Renal cortical epithelial cell (primary cell): ENCODE results near the gene RING1. TPM values are rescaled to one million over a fixed set of nuclear protein-coding genes. Genes with fewer than 3 reads are reported as not detected.
"Not testable (repeated sequence)": the region's sequence is repeated elsewhere in the genome, so short reads cannot be mapped to it uniquely, and the experiment has no call there.

Experiments
- DNase-seq: peaks from one replicate; pipeline ENCODE4 v3.0.0-alpha.2; 2011; ENCODE audit warnings: low read depth
- total RNA-seq: library from RNA; depleted of rRNA; stranded (reverse); fragments of >200 nt; gene quantifications from 2 replicates; pipeline ENCODE4 v1.2.3, GENCODE V29; 2014

RING1 gene
- total RNA-seq, 1 donor from 2014 or later: 28.0 TPM

GRCh38 chr6:33206027-33206863 is 2.1 kb upstream of the RING1 start:
- no peak for DNase-seq

GRCh38 chr6:33206864-33207551 is 1.3 kb upstream of the RING1 start:
- peak; percentile 53 for DNase-seq

- no peak for DNase-seq
These were observed 679 bp upstream of the RING1 start for GRCh38 chr6:33207552-33208090.

GRCh38 chr6:33209856-33210255 is 1.6 kb downstream of the RING1 start:
- DNase-seq: no peak

- no peak for DNase-seq
These were observed 2.8 kb downstream of the RING1 start for GRCh38 chr6:33211136-33211535.

- DNase-seq: no peak
These were observed 3.5 kb downstream of the RING1 start for GRCh38 chr6:33211666-33212422.

- no peak for DNase-seq
These were observed 4.5 kb downstream of the RING1 start for GRCh38 chr6:33212857-33213165.

- DNase-seq: no peak
These were observed 5.1 kb downstream of the RING1 start for GRCh38 chr6:33213166-33213988.

- no peak for DNase-seq
These were observed 5.7 kb downstream of the RING1 start for GRCh38 chr6:33213989-33214335.

GRCh38 chr6:33215271-33216116 is 7.2 kb downstream of the RING1 start:
- no peak for DNase-seq

GRCh38 chr6:33216117-33216649 is 7.9 kb downstream of the RING1 start:
- no peak for DNase-seq

GRCh38 chr6:33217246-33217645 is 8.9 kb downstream of the RING1 start:
- no peak for DNase-seq

- no peak for DNase-seq
These were observed 9.4 kb downstream of the RING1 start for GRCh38 chr6:33217681-33218080.

- not testable (repeated sequence) for DNase-seq
These were observed 18.3 kb downstream of the RING1 start for GRCh38 chr6:33226503-33227120.

GRCh38 chr6:33235221-33235634 is 26.9 kb downstream of the RING1 start:
- no peak for DNase-seq

- DNase-seq: no peak
These were observed 28.0 kb downstream of the RING1 start for GRCh38 chr6:33236328-33236727.

- DNase-seq: no peak
These were observed 28.6 kb downstream of the RING1 start for GRCh38 chr6:33236852-33237251.

GRCh38 chr6:33237741-33238140 is 29.4 kb downstream of the RING1 start:
- no peak for DNase-seq

GRCh38 chr6:33241968-33242367 is 33.7 kb downstream of the RING1 start:
- DNase-seq: no peak

GRCh38 chr6:33243476-33243875 is 35.2 kb downstream of the RING1 start:
- DNase-seq: no peak
